GM19463 (cell line): ENCODE data around the gene SLC10A6.
"Not testable (repeated sequence)": the region's sequence is repeated elsewhere in the genome, so short reads cannot be mapped to it uniquely, and the experiment has no call there.

Source experiments
- ATAC-seq: cut with Tn5 transposase; IDR thresholded peaks from one replicate; pipeline ENCODE4 v1.9.1; 2021; ENCODE audit warnings: mild to moderate bottlenecking, moderate library complexity; ENCODE audit not compliant: unreplicated experiment

The SLC10A6 gene, protein sequence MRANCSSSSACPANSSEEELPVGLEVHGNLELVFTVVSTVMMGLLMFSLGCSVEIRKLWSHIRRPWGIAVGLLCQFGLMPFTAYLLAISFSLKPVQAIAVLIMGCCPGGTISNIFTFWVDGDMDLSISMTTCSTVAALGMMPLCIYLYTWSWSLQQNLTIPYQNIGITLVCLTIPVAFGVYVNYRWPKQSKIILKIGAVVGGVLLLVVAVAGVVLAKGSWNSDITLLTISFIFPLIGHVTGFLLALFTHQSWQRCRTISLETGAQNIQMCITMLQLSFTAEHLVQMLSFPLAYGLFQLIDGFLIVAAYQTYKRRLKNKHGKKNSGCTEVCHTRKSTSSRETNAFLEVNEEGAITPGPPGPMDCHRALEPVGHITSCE

GRCh38 chr4:86848732-86849619, at the start of gene SLC10A6:
Gene SLC10A6, minus strand, starts transcription at chr4:86849384. Its CDS starts 269 bp downstream, at chr4:86849115.
- ATAC-seq = no peak

- no peak for ATAC-seq
Observed at GRCh38 chr4:86898562-86898961, 49.4 kb upstream of the SLC10A6 start.

DNA sequence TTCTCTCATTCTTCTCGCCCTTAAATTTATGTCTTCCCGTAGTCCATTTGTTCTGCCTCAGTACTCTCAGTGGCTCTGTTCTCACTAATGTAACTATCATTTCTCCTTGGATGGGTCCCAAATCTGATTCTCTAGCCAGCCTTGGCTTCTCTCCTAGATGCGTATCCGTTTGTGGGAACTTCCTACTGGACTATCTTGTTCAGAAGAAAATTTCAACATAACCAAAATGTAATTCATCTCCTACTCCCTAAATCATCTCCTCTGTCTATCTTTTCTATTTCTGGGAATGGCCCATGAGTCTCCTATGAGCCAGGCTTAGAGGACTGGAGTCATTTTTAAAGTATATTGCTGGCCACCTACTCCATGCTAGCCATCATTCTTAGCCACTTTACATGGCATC, 47.4 kb upstream of the SLC10A6 start:
- ATAC-seq = no peak

- peak; percentile 44 for ATAC-seq
Observed at GRCh38 chr4:86895692-86896488, 46.7 kb upstream of the SLC10A6 start.

- no peak for ATAC-seq
Observed at GRCh38 chr4:86894455-86894854, 45.3 kb upstream of the SLC10A6 start.

DNA sequence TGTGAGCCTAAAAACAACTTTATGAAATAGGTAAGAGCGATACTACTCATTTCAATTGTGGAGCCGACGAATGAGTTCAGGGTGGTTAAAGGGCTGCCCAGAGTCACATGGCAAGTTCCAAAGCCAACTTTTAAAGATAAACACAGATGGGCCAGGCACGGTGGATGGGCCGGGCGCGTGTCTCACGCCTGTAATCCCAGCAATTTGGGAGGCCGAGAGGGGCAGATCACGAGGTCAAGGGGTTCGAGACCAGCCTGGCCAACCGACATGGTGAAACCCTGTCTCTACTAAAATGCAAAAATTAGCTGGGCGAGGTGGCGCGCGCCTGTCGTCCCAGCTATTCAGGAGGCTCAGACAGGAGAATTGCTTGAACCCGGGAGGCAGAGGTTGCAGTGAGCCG, 44.0 kb upstream of the SLC10A6 start:
- no peak for ATAC-seq

DNA sequence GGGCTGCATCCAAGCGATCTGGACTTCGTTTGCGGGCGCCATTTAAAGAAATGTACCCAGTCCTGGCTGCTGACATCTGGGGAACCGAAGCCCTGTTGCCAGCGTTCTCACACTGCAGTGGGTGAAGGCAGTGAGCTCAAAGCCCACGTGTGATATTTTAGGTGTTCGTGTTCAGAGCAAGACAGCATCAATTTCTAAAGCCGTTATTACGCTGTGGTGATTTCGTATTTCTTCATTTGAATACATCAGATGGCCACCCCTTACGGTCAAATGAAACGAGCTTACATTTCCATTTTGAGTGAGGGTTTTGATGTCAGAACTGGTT, 43.4 kb upstream of the SLC10A6 start:
- ATAC-seq = no peak

DNA sequence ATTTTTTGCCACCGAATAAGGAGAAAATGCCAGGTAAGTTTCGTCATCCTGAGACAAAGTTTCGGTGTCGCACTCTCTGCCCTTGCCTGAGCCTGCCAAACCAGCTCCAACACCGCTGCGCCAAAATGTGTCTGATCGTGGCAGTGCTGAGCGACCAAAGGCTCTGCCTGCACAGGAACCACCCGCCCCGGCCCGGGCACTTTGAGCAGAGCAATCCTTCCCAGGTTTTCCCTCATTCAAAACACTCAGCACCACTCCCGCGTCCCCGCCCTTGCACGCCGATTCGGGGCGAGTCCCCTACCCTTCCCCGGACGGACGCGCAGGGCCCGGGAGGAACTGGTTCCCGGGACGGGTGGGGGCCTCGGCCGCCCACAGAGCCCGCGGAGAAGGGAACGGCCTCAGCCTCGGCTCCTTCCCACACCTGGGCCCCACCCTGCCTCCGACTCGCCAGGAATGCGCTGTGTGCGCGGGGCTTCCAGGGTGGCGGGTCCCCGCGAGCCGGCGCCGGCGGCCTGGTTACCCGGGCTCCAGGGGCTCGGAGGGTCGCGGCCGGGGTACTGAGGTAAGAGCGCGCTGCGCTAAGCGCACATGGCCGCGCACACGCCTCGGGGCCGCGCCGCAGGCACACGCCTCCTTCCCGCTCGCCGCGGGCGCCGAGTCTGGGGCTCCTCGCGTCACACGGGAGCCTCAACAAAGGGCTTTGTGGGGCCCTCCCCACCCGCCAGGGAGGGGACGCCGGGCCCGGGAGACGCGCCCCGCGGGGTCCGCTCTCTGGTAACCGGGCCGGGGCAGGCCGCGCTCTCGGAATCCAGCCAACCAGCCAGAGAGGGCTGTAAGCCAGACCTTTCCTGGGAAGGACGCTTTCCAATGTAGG, 42.8 kb upstream of the SLC10A6 start, which contains the start of gene C4orf36:
Gene C4orf36 (minus strand): TSS at position 661 of the 874 bp plus-strand sequence. CDS start 902 bp downstream, outside the sequence.
- ATAC-seq = peak; percentile 69

GRCh38 chr4:86890790-86891189, 41.6 kb upstream of the SLC10A6 start:
- ATAC-seq = no peak

- ATAC-seq = no peak
Observed at GRCh38 chr4:86879641-86880040, 30.5 kb upstream of the SLC10A6 start.

- no peak for ATAC-seq
Observed at GRCh38 chr4:86878640-86879039, 29.5 kb upstream of the SLC10A6 start.

GRCh38 chr4:86876894-86877685, 27.9 kb upstream of the SLC10A6 start:
- no peak for ATAC-seq

GRCh38 chr4:86875436-86875835, 26.3 kb upstream of the SLC10A6 start:
- not testable (repeated sequence) for ATAC-seq

DNA sequence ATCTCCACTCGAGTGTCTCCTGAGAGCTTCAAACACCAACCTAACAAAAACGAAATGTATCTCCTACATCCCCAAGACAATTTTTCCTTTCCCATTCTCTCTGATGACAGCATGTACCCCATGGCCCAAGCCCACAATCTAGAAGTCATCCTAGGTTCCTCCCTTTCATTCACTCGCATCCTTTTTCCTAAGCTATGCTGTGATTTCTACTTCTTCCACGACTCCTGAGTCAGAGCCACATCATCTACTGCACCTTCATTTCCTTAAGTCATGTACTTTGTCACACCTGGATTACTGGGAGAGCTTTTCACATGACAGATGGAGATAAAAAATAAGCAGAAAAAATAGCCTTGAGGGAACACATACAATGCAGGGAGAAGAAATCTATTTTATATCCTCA, 23.0 kb upstream of the SLC10A6 start:
- ATAC-seq = no peak

GRCh38 chr4:86870442-86871069, 21.4 kb upstream of the SLC10A6 start:
- ATAC-seq = no peak

DNA sequence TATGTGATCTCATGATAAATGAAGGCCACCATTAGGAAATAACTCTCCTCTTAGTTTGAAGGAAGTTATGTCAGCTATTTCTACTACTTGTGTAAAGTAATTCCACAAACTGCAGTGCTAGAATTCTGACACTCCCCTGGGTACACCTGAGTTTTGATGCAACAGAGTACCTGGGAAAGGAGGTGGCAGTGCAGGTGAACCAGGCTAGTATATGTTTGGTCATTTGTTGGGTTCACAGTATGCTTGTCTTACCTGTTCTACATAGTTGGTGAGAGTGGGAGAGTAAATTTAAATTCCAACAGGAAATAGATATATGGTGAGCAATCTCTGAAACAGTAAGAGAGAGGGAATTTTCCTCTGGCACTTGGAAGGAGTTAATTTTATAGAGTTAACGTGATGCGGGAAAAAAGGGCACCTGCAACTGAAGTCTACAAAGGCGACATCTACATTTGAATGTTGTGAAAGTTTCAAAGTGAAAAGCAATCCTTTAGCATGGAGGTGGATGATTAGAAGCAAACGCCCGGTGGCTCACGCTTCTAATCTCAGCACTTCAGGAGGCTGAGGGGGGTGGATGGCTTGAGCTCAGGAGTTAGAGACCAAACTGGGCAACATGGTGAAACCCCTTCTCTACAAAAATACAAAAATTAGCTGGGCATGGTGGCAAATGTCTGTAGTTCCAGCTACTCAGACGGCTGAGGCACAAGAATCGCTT, 8.3 kb upstream of the SLC10A6 start:
- ATAC-seq = no peak

DNA sequence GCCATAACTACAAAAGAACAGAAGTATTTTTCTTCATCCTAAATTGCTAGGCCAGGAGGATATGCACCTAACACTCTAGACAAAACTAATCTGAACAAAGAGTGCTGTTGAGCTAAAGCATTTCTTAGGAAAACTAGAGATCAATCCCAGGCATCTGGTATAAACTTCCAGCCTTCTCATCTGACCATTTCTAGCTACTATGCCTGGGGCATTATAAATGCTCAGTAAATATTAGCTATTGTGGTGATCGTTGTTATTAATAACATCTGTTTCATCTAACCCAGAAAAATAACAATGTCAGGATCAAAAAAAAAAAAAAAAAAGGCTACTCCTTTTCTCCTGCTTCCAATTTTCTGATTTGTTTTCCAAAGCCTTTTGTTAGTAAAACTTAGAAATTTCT, 7.7 kb upstream of the SLC10A6 start:
- no peak for ATAC-seq

- ATAC-seq = no peak
Observed at GRCh38 chr4:86855572-86855971, 6.4 kb upstream of the SLC10A6 start.
